PC-9 (cell line): ENCODE results near the gene POLD1. TPM values are rescaled to one million over a fixed set of nuclear protein-coding genes. Genes with fewer than 3 reads are reported as not detected.
"Not testable (repeated sequence)": the region's sequence is repeated elsewhere in the genome, so short reads cannot be mapped to it uniquely, and the experiment has no call there.

ENCODE experiments used
- BruUV-seq: library from RNA; stranded (reverse); fragments of 400-500 nt; replicated peaks from 2 replicates; lab custom pipeline; 2021; lab: Mats Ljungman, UMichigan
- CTCF ChIA-PET: fragments of 300-600 bp; sonication (Branson Sonifier 250); formaldehyde crosslinking; loops from one replicate; lab custom pipeline; 2022; ENCODE audit warnings: antibody characterized with exemption; lab: Charles Lee
- POLR2A ChIA-PET: fragments of 300-600 bp; sonication (Branson Sonifier 250); formaldehyde crosslinking; loops from one replicate; lab custom pipeline; 2022; ENCODE audit warnings: antibody characterized with exemption; ENCODE audit not compliant: unreplicated experiment; lab: Charles Lee
- DNase-seq, 2 experiments: peaks; one replicate each; pipeline versions ENCODE4 v3.0.0 to v3.0.0-alpha.2; 2015 to 2022; ENCODE audit warnings: mixed read lengths in 1 of 2
- H2AFZ ChIP-seq: fragments of 200-600 bp; sonication (generic); 2 replicates; pipeline ENCODE4 v1.8.1; 2017; ENCODE audit warnings: antibody characterized with exemption
- H3F3A ChIP-seq: fragments of 200-600 bp; sonication (generic); 2 replicates; pipeline ENCODE4 v1.8.1; 2017; ENCODE audit warnings: antibody characterized with exemption, mild to moderate bottlenecking, low read depth; ENCODE audit not compliant: insufficient read depth
- H3K27ac ChIP-seq: fragments of 200-600 bp; sonication (generic); 2 replicates; pipeline ENCODE4 v1.6.1; 2016; ENCODE audit warnings: mixed run types
- H3K27me3 ChIP-seq: fragments of 200-600 bp; sonication (generic); 2 replicates; pipeline ENCODE4 v1.6.1; 2016; ENCODE audit warnings: low read depth, mixed run types; ENCODE audit not compliant: insufficient read depth
- H3K36me3 ChIP-seq: fragments of 200-600 bp; sonication (generic); 2 replicates; pipeline ENCODE4 v1.6.1; 2016; ENCODE audit warnings: low read depth, mixed run types
- H3K4me1 ChIP-seq: fragments of 200-600 bp; sonication (generic); replicated peaks from 2 replicates; pipeline ENCODE4 v1.6.1; 2016; ENCODE audit warnings: mixed run types; ENCODE audit not compliant: insufficient read depth
- H3K4me2 ChIP-seq: fragments of 200-600 bp; sonication (generic); 2 replicates; pipeline ENCODE4 v1.6.1; 2017; ENCODE audit warnings: mixed run types
- H3K4me3 ChIP-seq: fragments of 200-600 bp; sonication (generic); 2 replicates; pipeline ENCODE4 v1.6.1; 2016; ENCODE audit warnings: mixed run types
- H3K79me2 ChIP-seq: fragments of 200-600 bp; sonication (generic); 2 replicates; pipeline ENCODE4 v1.6.1; 2017; ENCODE audit warnings: low read depth, mixed run types
- H3K9me2 ChIP-seq: fragments of 200-600 bp; sonication (generic); 2 replicates; pipeline ENCODE4 v1.8.1; 2017; ENCODE audit warnings: mild to moderate bottlenecking; ENCODE audit not compliant: insufficient read depth
- H3K9me3 ChIP-seq: fragments of 200-600 bp; sonication (generic); 2 replicates; pipeline ENCODE4 v1.8.1; 2016; ENCODE audit warnings: low read depth; ENCODE audit not compliant: insufficient read depth
- H4K20me1 ChIP-seq: fragments of 200-600 bp; sonication (generic); 2 replicates; pipeline ENCODE4 v1.8.1; 2017; ENCODE audit not compliant: insufficient read depth
- CTCF ChIP-seq: fragments of 200-600 bp; sonication (generic); conservative IDR thresholded peaks from 2 replicates; pipeline ENCODE4 v1.6.1; 2017; ENCODE audit warnings: mixed run types, antibody characterized with exemption, mild to moderate bottlenecking, moderate library complexity
- EZH2 ChIP-seq: fragments of 200-600 bp; sonication (generic); IDR thresholded peaks from 2 replicates; pipeline ENCODE4 v1.8.0; 2017; ENCODE audit warnings: antibody characterized with exemption, low read depth
- intact Hi-C: fragments of 100-400 bp; cut with micrococcal nuclease; formaldehyde crosslinking; loops from one replicate; pipeline ENCODE4 v1.10.0; 2022; ENCODE audit not compliant: unreplicated experiment
- total RNA-seq: library from RNA; stranded (reverse); gene quantifications from 2 replicates; pipeline ENCODE4 v1.2.3, GENCODE V29; 2021

POLD1 gene
- total RNA-seq, 1 experiment from 2014 or later, result 101 TPM

GRCh38 chr19:50340331-50340730 is 43.8 kb upstream of the POLD1 start:
- H3K9me3 ChIP-seq, result no peaks in the 10 kb centered on the region
- intact Hi-C loops, result no loop called here
- H4K20me1 ChIP-seq, result no peaks in the 10 kb centered on the region
- H3K4me2 ChIP-seq, result no peak overlapping the region
- BruUV-seq, result no TSS peak
- no peaks in the 10 kb centered on the region for H3F3A ChIP-seq
- no peaks in the 10 kb centered on the region for H3K79me2 ChIP-seq
- no peak for DNase-seq
- no peaks in the 10 kb centered on the region for H3K36me3 ChIP-seq
- no peaks in the 10 kb centered on the region for H3K4me1 ChIP-seq
- no peak overlapping the region for H3K27ac ChIP-seq
- ChIA-PET POLR2A (no interaction called here), CTCF (no interaction called here)
- TF ChIP-seq EZH2 (no peak), CTCF (no peak)
- no peaks in the 10 kb centered on the region for H3K9me2 ChIP-seq
- peaks cover 10% of the 10 kb centered on the region; the same call in 1 of the 2 replicates for H3K27me3 ChIP-seq
- no peak overlapping the region for H3K4me3 ChIP-seq
- no peak overlapping the region for H2AFZ ChIP-seq

GRCh38 chr19:50341091-50341564 is 43.0 kb upstream of the POLD1 start:
- H3F3A ChIP-seq, result no peaks in the 10 kb centered on the region
- peaks cover 10% of the 10 kb centered on the region; the same call in 1 of the 2 replicates for H3K27me3 ChIP-seq
- H3K9me3 ChIP-seq, result no peaks in the 10 kb centered on the region
- H3K4me3 ChIP-seq, result no peak overlapping the region
- intact Hi-C loops, result no loop called here
- no peaks in the 10 kb centered on the region for H3K9me2 ChIP-seq
- no peak overlapping the region for H2AFZ ChIP-seq
- CTCF ChIA-PET, result no interaction called here
- H3K36me3 ChIP-seq, result no peaks in the 10 kb centered on the region
- no peak overlapping the region for H3K4me2 ChIP-seq
- BruUV-seq, result no TSS peak
- TF ChIP-seq EZH2, result no peak
- no peak for TF ChIP-seq CTCF
- POLR2A ChIA-PET, result interaction anchor here (0.6 kb wide), 1 partner anchor 774 kb away, joined by 3 read pairs; no protein-coding TSS in a partner anchor
- no peaks in the 10 kb centered on the region for H3K4me1 ChIP-seq
- H3K27ac ChIP-seq, result no peak overlapping the region
- no peak for DNase-seq
- no peaks in the 10 kb centered on the region for H3K79me2 ChIP-seq
- no peaks in the 10 kb centered on the region for H4K20me1 ChIP-seq

- no peak overlapping the region for H3K4me3 ChIP-seq
- H3K79me2 ChIP-seq, result no peaks in the 10 kb centered on the region
- no peaks in the 10 kb centered on the region for H3K4me1 ChIP-seq
- no peak overlapping the region for H3K27ac ChIP-seq
- no peaks in the 10 kb centered on the region for H4K20me1 ChIP-seq
- H3K9me2 ChIP-seq, result no peaks in the 10 kb centered on the region
- no peaks in the 10 kb centered on the region for H3K9me3 ChIP-seq
- TF ChIP-seq CTCF, result no peak
- TF ChIP-seq EZH2, result no peak
- BruUV-seq, result no TSS peak
- CTCF ChIA-PET, result no interaction called here
- no peaks in the 10 kb centered on the region for H3F3A ChIP-seq
- no peaks in the 10 kb centered on the region for H3K36me3 ChIP-seq
- intact Hi-C loops, result no loop called here
- peaks cover 5% of the 10 kb centered on the region; the same call in 1 of the 2 replicates for H3K27me3 ChIP-seq
- H2AFZ ChIP-seq, result no peak overlapping the region
- no peak overlapping the region for H3K4me2 ChIP-seq
- POLR2A ChIA-PET, result interaction anchor here (0.6 kb wide), 1 partner anchor 19 kb away, joined by 8 read pairs; no protein-coding TSS in a partner anchor
- no peak for DNase-seq
These were observed 39.4 kb upstream of the POLD1 start for GRCh38 chr19:50344661-50345318.

GRCh38 chr19:50347089-50347581 is 37.0 kb upstream of the POLD1 start:
- H3K36me3 ChIP-seq, H3K79me2 ChIP-seq, H3K4me1 ChIP-seq, POLR2A ChIA-PET, H3K27me3 ChIP-seq, H2AFZ ChIP-seq, intact Hi-C loops, BruUV-seq, CTCF ChIA-PET, H3K9me3 ChIP-seq, H3K4me3 ChIP-seq, DNase-seq, H3K9me2 ChIP-seq, H4K20me1 ChIP-seq, H3F3A ChIP-seq, H3K4me2 ChIP-seq, H3K27ac ChIP-seq: not testable (repeated sequence)
